Adrenal gland (tissue), 12 donors: Measurements from ENCODE around the gene APOL1. TPM values are rescaled to one million over a fixed set of nuclear protein-coding genes. Genes with fewer than 3 reads are reported as not detected.
A peak's percentile ranks its signal among the peaks of the same experiment; 100 is the strongest.

Experiments
- DNase-seq, 7 donors: peaks; one replicate each; pipeline ENCODE4 v3.0.0-alpha.2; 2019 to 2020
- H3K27ac ChIP-seq, 5 donors: fragments of 200-600 bp; sonication (generic) in 4 of 5; 1 replicate in 3 of 5; 2 replicates in 2 of 5; pipeline versions ENCODE4 v1.5.1 to v1.8.0; 2016 to 2020; ENCODE audit warnings: mild to moderate bottlenecking in 1 of 5
- H3K27me3 ChIP-seq: fragments of 200-600 bp; 2 replicates; pipeline ENCODE4 v1.8.0; 2021
- H3K36me3 ChIP-seq, 2 donors: fragments of 200-600 bp; replicated peaks in 1 of 2; 1 replicate in 1 of 2; 2 replicates in 1 of 2; pipeline versions ENCODE4 v1.5.1 to v1.8.0; 2018 to 2022
- H3K4me1 ChIP-seq, 2 donors: fragments of 200-600 bp; replicated peaks in 1 of 2; 1 replicate in 1 of 2; 2 replicates in 1 of 2; pipeline versions ENCODE4 v1.5.1 to v1.8.0; 2018 to 2021
- H3K4me3 ChIP-seq, 4 donors: fragments of 200-600 bp; sonication (generic) in 3 of 4; one replicate each; pipeline ENCODE4 v1.5.1; 2016 to 2018
- H3K9me3 ChIP-seq, 3 donors: fragments of 200-600 bp; sonication (generic) in 1 of 3; replicated peaks in 1 of 3; 1 replicate in 2 of 3; 2 replicates in 1 of 3; pipeline versions ENCODE4 v1.5.1 to v1.8.0; 2016 to 2021
- CTCF ChIP-seq, 6 experiments: fragments of 450-650 bp in 4 of 6; fragments of 200-600 bp in 2 of 6; sonication (generic) in 1 of 6; IDR thresholded peaks; 1 replicate in 5 of 6; 2 replicates in 1 of 6; pipeline versions ENCODE4 v1.5.1 to v1.8.0; 2016 to 2021; ENCODE audit warnings: antibody characterized with exemption in 6 of 6, mild to moderate bottlenecking in 2 of 6, moderate library complexity in 1 of 6
- POLR2A ChIP-seq, 2 donors: fragments of 450-650 bp; IDR thresholded peaks; one replicate each; pipeline ENCODE4 v1.6.1; 2017; ENCODE audit warnings: antibody characterized with exemption in 2 of 2, mild to moderate bottlenecking in 2 of 2, moderate library complexity in 1 of 2
- WGBS, 4 donors: extraction: QIAGEN DNeasy Blood & Tissue Kit in 2 of 4; methylation state at CpG; one replicate each; pipeline versions ENCODE4 v1.1.5 to v1.1.7; 2013 to 2017; 5-methylcytosine and 5-hydroxymethylcytosine counted together
- intact Hi-C, 2 donors: fragments of 100-400 bp; cut with DNase I; formaldehyde crosslinking; loops; one replicate each; pipeline versions ENCODE4 v1.14.1 to v1.15.0; 2022 to 2023
- polyA plus RNA-seq, 3 donors: library from polyadenylated mRNA; stranded (reverse); fragments of 200-250 nt in 2 of 3; fragments of 350-450 nt in 1 of 3; fragmentation: Illumina TruSeq in 1 of 3; extraction: RNeasy Lipid Tissue Mini Kit (QIAGEN cat#74804) in 1 of 3; gene quantifications; one replicate each; pipeline ENCODE4 v1.2.3, GENCODE V29; 2013 to 2014
- total RNA-seq, 9 donors: library from RNA; depleted of rRNA in 4 of 9; stranded (reverse); fragments of >200 nt in 4 of 9; fragments of 120-200 nt in 1 of 9; fragmentation: NEBNext Ultra II Directional in 1 of 9; extraction: Animal tissue kit (Norgen Biotek cat#: 25700) in 1 of 9; gene quantifications; one replicate each; pipeline versions ENCODE4 v1.1.0 to v1.2.4, GENCODE V29; 2013 to 2023
- donor health status: healthy with polysubstance abuse.
- donor health status: Bipolar disorder and iron deficiency.
- donor health status: DM: yes; HTN: yes; CAD: no.
- donor health status: DM: no; HTN: no; CAD: no.
- donor health status: DM: no; HTN: no; CAD: no.
- donor health status: DM: yes; HTN: yes; CAD: no.

APOL1 gene
- total and polyA plus RNA-seq, 12 donors, result 2.1 to 39.0 (median 25.5) TPM

- DNase-seq, result peak in 1 of 7 donors; percentile 51
- Histone ChIP-seq H3K27me3 (no peaks in the 10 kb centered on the region), H3K4me1 (no peaks in the 10 kb centered on the region), H3K27ac (peak overlapping the region in 1 of 5 donors; percentile 30), H3K9me3 (no peaks in the 10 kb centered on the region), H3K36me3 (peaks cover 0 to 100% of the 10 kb centered on the region in 2 donors), H3K4me3 (no peak overlapping the region)
- intact Hi-C loops, result loop anchor here (2.0 to 5.0 kb wide), 2 partner anchors 170 to 172 kb away; no protein-coding TSS in a partner anchor
- 76 to 83% (median 80%) methylated on average over 22 to 24 of the region's 24 CpGs for WGBS, 4 donors
- TF ChIP-seq POLR2A (IDR thresholded peaks at IDR 0.05) (no peak), CTCF (IDR thresholded peaks at IDR 0.05) (no peak)
Measured at GRCh38 chr22:36300396-36301212, 47.7 kb downstream of the APOL1 start.

GRCh38 chr22:36301384-36301828 lies 48.5 kb downstream of the APOL1 start:
- Histone ChIP-seq H3K9me3 (no peaks in the 10 kb centered on the region), H3K4me3 (no peak overlapping the region), H3K36me3 (peaks cover 0 to 100% of the 10 kb centered on the region in 2 donors), H3K27ac (no peak overlapping the region), H3K4me1 (no peaks in the 10 kb centered on the region), H3K27me3 (no peaks in the 10 kb centered on the region)
- no peak for TF ChIP-seq POLR2A (IDR thresholded peaks at IDR 0.05)
- TF ChIP-seq CTCF (IDR thresholded peaks at IDR 0.05), result peak; percentile 88 to 96 (median 93)
- intact Hi-C loops, result loop anchor here (2.0 to 5.0 kb wide), 2 partner anchors 169 to 171 kb away; no protein-coding TSS in a partner anchor
- WGBS, 4 donors, result 25 to 36% (median 33%) methylated on average over 11 to 13 of the region's 13 CpGs
- peak; percentile 66 to 91 (median 80) for DNase-seq

GRCh38 chr22:36301851-36302250 lies 48.9 kb downstream of the APOL1 start:
- Histone ChIP-seq H3K4me3 (no peak overlapping the region), H3K27ac (no peak overlapping the region), H3K36me3 (peaks cover 0 to 100% of the 10 kb centered on the region in 2 donors), H3K27me3 (no peaks in the 10 kb centered on the region), H3K4me1 (no peaks in the 10 kb centered on the region), H3K9me3 (no peaks in the 10 kb centered on the region)
- DNase-seq, result no peak
- intact Hi-C loops, result loop anchor here (2.0 to 5.0 kb wide), 2 partner anchors 169 to 170 kb away; no protein-coding TSS in a partner anchor
- WGBS, 4 donors, result 86 to 90% (median 88%) methylated on average over 8 of the region's 8 CpGs
- TF ChIP-seq POLR2A (IDR thresholded peaks at IDR 0.05), result no peak

GRCh38 chr22:36302439-36303114 lies 49.6 kb downstream of the APOL1 start:
- H3K4me1 ChIP-seq, result no peaks in the 10 kb centered on the region
- no peaks in the 10 kb centered on the region for H3K27me3 ChIP-seq
- peaks cover 0 to 100% of the 10 kb centered on the region in 2 donors for H3K36me3 ChIP-seq
- TF ChIP-seq CTCF (IDR thresholded peaks at IDR 0.05) (no peak), POLR2A (IDR thresholded peaks at IDR 0.05) (no peak)
- H3K27ac ChIP-seq, result peak overlapping the region in 1 of 5 donors; percentile 13
- 91 to 94% (median 92%) methylated on average over 14 to 17 of the region's 17 CpGs for WGBS, 4 donors
- no peak overlapping the region for H3K4me3 ChIP-seq
- no peak for DNase-seq
- intact Hi-C loops, result loop anchor here in 1 of 2 donors (5.0 kb wide), 1 partner anchor 170 kb away; no protein-coding TSS in a partner anchor
- no peaks in the 10 kb centered on the region for H3K9me3 ChIP-seq
